Measurements from ENCODE around the gene RSRC2. TPM values are rescaled to one million over a fixed set of nuclear protein-coding genes. Genes with fewer than 3 reads are reported as not detected.

The RSRC2 gene
- total RNA-seq, 1 experiment from 2014 or later = 68.7 TPM

DNA sequence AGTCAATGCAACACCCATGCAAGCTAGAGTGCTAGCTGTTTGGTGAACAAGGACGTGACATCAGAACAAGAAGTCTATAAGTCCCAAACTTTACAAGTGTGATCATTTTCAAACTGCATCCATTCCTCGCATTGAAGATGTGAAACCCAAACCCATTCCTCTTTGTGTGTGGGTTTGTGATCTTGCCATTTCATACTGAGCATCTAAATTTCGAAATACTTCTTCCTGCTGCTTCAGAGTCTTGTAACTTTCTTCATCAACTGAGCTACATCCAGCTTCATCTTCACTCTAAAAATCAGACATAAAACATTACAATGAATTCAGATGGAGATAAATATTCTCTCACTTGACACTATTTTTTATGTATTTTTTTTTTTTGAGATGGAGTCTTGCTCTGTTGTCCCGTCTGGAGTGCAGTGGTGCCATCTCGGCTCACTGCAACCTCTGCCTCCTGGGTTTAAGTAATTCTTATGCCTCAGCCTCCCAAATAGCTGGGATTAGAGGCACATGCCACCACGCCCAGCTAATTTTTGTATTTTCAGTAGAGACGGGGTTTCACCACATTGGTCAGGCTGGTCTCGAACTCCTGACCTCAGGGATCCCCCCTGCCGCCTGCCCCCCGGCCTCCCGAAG lies 21.2 kb downstream of the RSRC2 start:
- Histone ChIP-seq H3K4me2 (ENCODE audit: low read length) (no peak overlapping the region), H3K4me1 (ENCODE audit: control insufficient read depth in 1 of 2, insufficient read depth in 2 of 2, low read length in 2 of 2) (peaks cover 4 to 9% of the 10 kb centered on the region in 2 experiments; a peak in 3 of 4 replicates)
- DNase-seq (ENCODE audit: low read depth, low spot score) = no peak

More for the DNA sequence above, 21.2 kb downstream of the RSRC2 start:
- TF ChIP-seq YY1 (IDR thresholded peaks at IDR 0.05; ENCODE audit: extremely low read depth, insufficient replicate concordance, low read depth, low read length) (no peak), ATF3 (IDR thresholded peaks at IDR 0.05) (no peak), ELF1 (IDR thresholded peaks at IDR 0.05; ENCODE audit: borderline replicate concordance, low read depth) (no peak), MAX (IDR thresholded peaks at IDR 0.05) (no peak), ZNF274 (IDR thresholded peaks at IDR 0.05; ENCODE audit: low read depth, low read length) (no peak), JUND (IDR thresholded peaks at IDR 0.05) (no peak), EGR1 (IDR thresholded peaks at IDR 0.05; ENCODE audit: low read depth) (no peak), REST (IDR thresholded peaks at IDR 0.05; ENCODE audit: low read depth) (no peak)
- Histone ChIP-seq H3K9me2 (ENCODE audit: insufficient read depth) (no peaks in the 10 kb centered on the region), H3K36me3 (ENCODE audit: control insufficient read depth in 1 of 2, insufficient read depth in 2 of 2, low read length in 2 of 2) (peaks cover 54 to 62% of the 10 kb centered on the region in 2 experiments), H3K27me3 (ENCODE audit: insufficient read depth, low read length) (no peaks in the 10 kb centered on the region), H3K9me3 (ENCODE audit: control insufficient read depth in 1 of 2, insufficient read depth in 1 of 2, low read depth in 1 of 2, low read length in 2 of 2) (no peaks in the 10 kb centered on the region), H3K27ac (ENCODE audit: low read depth, low read length) (no peak overlapping the region), H3K9ac (ENCODE audit: low read length) (no peak overlapping the region), H4K20me1 (ENCODE audit: insufficient read depth) (peaks cover 16% of the 10 kb centered on the region; the same call in 1 of the 2 replicates), H3K4me3 (replicated peaks in 1 of 2; ENCODE audit: low read depth in 1 of 2, low read length in 2 of 2) (no peak overlapping the region), H2AFZ (ENCODE audit: low read depth, low read length, poor library complexity, severe bottlenecking) (no peak overlapping the region), H3K79me2 (ENCODE audit: insufficient read depth, low read length) (peaks cover 38% of the 10 kb centered on the region)
- POLR2A ChIA-PET = interaction anchor here (1.0 to 1.8 kb wide), 2 partner anchors 21 to 106 kb away, joined by 3 to 8 read pairs; partner anchors contain the start of genes KNTC1 and RSRC2
- CTCF ChIA-PET = no interaction called here
- ATAC-seq = no peak
- intact Hi-C loops (cut with micrococcal nuclease) = no loop called here
- no TSS peak for BruUV-seq (replicated peaks)
- RAD21 ChIA-PET (ENCODE audit: low non-redundant PET in 1 of 2, low total read pairs in 2 of 2, uncharacterized antibody in 2 of 2, unreplicated experiment in 2 of 2) = no interaction called here
